HG03354 (cell line): ENCODE results near the gene F7.

ENCODE experiments used
- ATAC-seq: cut with Tn5 transposase; IDR thresholded peaks from one replicate; pipeline ENCODE4 v1.9.1; 2021; ENCODE audit warnings: mild to moderate bottlenecking; ENCODE audit not compliant: unreplicated experiment, poor library complexity, severe bottlenecking

F7 gene

DNA sequence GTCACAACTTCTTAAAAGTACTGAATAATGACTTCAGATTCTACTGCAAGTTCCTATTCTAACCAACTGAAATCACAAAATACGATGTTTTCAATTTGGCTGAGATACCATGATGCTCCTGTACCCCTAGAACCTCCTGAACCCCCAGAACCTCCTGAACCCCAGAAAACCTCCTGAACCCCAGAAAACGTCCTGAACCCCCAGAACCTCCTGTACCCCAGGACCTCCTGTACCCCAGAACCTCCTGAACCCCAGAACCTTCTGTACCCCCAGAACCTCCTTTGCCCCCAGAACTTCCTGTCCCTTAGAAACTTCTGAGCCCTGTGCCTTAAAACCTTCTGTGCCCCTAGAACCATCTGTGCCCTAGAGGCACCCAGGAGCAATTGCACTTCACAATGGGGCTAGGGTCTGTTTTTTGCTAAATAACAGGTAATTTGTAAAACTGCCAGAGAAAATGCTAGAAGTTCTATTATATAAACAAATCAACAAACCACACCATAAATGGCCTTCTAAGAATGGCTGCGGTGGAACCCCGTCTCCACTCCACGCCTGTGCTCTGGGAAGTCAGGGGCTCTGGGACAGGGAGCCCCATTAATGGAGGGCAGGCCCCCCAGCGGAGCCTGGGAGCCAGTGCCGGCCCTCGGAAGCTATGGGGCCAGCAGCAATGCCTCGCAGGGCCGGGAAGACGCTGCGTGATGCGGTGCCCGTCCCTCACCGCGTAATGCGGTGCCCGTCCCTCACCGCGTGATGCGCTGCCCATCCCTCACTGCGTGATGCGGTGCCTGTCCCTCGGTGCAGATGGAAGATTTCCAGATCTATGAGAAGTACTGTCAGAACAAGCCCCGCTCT lies 21.3 kb upstream of the F7 start:
- ATAC-seq = no peak

DNA sequence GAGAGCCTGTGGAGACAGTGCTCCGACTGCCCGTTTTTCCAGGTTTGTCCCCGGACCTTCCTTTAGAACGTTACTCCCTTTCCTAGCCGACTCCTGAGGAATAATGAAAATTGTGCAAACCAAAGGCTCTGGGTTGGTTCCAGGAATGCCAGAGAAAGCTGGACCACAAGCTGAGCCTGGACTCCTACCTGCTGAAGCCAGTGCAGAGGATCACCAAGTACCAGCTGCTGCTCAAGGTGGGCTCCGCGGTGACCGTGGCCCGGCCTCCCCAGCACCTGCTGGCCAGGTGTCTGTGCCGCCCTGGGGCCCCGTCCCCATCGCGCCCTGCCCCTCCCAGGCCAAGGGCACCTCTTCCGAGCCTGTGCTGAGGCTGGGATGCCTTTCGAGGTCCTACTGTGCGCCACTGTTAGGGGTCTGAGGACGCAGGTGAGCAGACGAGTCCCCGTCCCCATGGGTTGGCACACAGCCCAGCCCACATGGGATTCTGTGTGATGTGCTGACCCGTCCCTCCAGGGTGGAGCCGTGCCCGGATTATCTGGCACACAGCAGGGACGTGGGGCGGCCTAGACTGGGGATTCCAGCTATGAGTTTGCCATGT lies 20.5 kb upstream of the F7 start:
- ATAC-seq = no peak

DNA sequence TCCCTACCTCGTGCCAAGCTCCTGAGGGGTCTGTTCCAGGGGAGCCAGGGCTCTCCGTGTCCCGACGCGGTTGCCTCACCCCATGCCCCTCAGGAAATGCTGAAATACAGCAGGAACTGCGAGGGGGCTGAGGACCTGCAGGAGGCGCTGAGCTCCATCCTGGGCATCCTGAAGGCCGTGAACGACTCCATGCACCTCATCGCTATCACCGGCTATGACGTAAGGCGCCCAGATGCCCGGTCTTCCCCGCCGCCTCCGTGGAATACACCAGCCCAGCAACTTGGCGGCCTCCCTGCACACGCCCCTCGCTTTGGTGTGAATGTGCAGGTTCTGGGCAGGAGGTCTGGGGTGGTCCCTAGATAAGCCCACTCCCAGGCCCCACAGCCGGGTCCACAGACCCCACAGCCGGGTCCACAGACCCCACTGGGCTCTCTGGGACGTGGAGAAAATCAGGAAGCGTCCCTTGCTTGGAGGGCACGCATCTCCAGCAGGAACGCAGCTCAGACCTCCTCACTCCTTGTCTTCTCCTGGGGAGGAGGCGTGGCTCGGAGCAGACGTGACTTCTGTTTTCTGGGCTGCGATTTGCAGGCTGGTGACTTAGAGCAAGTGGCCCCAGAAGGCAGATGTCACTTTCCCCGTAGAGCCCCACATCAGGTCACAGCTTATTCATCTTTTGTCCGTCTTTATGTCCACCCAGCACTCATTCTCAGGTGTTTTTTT lies 19.4 kb upstream of the F7 start:
- ATAC-seq = no peak

DNA sequence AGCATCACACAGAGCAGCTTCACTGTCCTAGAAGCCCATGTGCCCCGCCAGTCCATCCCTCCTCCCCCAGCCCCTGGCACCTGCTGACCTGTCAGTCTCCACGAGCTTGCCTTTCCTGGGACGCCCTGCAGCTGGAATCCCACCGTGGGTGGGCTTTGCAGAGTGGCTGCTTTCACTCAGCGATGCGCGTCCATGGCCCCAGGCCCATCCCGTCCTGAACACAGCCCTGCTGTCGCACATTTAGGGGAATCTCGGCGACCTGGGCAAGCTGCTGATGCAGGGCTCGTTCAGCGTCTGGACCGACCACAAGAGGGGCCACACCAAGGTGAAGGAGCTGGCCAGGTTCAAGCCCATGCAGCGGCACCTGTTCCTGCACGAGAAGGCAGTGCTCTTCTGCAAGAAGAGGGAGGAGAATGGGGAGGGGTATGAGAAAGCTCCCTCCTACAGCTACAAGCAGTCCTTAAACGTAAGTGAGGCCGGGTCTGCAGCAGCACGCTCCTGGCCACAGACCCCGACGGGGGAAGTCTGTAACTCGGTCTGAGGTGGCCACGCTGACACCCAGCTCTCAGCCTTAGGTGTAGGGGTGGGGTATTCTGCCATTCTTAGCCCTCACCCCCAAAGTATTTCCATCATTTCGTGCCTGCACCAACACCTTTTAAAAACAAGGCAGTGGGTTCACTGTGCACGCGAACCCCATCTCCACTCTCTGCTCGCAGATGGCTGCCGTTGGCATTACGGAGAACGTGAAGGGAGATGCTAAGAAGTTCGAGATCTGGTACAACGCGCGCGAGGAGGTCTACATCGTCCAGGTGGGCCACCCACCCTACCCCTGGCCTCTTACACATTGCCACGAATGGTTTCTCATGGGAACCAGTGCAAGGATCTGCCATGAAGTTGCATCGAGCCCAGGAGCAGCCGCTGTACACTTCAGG lies 18.3 kb upstream of the F7 start:
- no peak for ATAC-seq

DNA sequence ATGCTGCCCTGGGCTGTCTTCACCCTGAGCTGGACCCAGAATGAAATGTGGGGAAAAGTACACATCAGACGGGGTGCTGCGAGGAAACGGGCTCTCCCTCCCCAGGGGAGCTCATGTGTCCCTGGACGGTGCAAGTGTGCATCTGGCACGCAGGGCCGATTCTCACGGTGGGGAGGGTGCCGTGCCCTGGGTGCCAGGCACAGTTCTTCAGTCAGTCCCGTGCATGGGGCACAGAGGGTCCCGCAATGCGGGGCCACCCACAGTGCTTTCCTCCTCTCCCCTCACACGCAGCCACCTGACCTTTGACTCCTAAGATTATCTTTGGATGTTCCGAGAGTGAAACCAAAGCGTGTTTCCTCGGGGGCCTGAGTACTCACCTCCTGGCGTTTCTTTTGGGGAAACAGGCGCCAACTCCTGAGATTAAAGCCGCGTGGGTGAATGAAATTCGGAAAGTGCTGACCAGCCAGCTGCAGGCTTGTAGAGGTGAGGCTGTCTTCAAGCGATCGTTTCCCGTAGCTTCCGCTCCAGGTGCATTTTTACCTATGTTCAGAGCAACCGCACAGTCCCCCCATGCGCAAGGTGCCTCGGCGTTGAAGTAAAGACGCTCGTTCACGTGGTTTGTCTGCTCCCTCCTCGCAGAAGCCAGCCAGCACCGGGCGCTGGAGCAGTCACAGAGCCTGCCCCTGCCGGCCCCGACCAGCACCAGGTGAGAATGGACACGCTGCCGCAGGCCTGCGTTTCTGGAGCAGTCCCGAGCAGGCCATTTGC lies 17.5 kb upstream of the F7 start:
- no peak for ATAC-seq

DNA sequence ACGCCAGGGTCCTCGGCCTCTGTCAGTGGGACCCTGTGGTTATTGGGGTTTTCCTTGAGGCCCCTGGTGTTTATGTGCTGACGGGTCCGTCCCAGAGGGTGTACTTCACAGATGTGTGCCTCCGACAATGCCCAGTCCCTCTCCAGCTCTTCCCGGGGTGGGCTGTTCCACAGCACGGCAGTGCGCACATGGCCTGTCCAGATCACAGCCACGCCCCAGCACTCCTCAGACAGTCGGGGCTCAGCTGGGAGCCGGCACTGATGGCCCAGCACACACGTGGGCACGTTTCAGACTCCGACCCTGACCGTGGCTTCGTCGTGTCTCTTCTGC lies 16.9 kb upstream of the F7 start:
- ATAC-seq = no peak

DNA sequence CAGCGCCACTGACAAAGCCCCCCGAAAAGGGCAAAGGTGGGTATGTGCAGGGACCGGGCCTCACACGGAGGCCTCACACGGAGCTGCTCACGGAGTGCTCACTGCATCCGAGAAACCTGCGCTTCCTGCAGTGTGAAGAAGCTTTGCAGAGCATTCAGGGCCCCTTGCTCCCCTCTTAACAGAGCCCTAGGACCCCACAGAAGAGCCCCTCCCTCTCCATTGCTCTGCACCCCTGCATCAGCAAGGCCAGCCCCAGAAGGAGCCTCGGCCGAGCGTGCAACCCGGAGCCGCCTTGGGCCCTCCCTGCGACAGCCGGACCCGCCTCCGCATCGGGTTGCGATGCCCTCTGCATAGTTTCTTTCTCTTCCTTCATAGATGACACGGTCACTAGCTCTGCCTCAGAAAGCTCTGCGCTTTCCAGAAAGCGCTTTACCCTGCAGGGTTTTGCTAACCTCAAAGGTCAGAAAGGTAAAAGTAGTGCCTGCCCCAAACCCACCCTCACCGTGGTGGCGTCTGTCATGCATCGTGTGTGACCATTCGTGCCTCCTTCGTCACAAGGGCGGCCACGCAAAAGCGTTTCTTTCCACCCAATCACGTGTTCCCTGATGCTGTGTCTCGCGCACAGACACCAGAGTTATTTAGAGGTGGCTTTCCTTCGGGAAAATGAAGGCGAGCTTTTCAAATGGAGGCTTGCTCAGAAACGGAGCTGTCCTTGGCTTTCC lies 15.7 kb upstream of the F7 start:
- no peak for ATAC-seq

DNA sequence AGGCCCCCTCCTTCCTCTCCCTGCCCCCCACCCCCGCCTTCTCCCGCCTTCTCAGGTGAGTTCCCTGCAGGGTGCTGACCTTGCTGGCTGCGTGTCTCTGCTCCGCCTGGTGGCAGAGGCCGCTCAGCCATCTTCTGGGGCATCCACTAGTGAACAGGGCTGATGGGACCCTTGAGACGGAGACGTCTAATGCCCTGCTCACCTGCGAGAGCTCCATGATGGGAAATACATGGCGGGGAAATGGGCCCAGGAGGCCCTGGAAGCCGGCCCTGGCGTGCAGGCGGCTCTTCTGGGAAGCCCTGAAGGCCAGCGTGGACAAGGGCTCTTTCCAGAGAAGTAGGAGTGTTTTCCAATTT lies 15.2 kb upstream of the F7 start:
- no peak for ATAC-seq

DNA sequence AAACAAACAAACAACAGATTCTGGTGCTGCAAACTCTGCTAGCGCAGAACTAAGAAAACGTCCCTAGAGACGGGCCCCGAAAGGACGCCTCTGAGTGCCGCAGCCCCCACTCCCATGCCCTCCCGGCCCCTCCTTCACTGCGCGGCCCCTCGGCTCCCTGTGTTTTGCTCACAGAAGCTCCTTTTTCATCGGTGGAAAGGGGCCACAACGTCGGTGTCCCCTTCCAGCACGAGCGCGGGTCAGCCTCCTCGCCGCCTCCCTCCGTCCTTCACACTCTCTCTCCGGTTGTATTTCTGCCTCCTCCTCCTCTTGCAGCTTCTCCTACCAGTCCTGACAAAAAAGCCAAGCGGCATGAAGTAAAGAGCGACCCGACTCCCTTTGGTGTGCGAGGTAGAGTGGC lies 14.8 kb upstream of the F7 start:
- no peak for ATAC-seq

DNA sequence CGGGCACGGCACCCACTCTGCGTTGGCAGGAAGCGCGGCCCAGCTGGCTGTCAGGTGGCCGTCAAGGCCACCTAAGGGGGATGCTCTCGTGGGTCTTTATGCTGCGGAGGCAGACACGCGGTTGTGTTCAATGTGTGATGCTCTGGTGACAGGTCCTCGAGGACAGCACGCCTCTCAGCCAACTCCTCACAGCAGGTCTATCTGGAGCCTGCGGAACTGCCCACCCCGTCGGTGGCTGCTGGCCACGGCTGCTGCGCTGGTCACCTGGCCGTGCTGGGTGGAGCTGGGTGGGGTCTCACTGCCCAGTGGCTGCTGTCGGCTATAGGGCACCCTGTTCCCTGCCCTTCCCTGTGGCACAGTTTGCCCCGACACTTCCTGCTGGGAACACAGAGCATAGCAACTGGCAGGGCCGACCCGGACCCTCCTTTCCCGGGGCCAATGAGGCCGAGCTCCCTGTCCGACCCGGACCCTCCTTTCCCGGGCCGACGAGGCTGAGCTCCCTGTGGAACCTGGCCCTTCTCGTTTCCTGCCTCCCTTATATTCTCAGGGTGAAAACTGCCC lies 14.3 kb upstream of the F7 start:
- ATAC-seq = no peak

DNA sequence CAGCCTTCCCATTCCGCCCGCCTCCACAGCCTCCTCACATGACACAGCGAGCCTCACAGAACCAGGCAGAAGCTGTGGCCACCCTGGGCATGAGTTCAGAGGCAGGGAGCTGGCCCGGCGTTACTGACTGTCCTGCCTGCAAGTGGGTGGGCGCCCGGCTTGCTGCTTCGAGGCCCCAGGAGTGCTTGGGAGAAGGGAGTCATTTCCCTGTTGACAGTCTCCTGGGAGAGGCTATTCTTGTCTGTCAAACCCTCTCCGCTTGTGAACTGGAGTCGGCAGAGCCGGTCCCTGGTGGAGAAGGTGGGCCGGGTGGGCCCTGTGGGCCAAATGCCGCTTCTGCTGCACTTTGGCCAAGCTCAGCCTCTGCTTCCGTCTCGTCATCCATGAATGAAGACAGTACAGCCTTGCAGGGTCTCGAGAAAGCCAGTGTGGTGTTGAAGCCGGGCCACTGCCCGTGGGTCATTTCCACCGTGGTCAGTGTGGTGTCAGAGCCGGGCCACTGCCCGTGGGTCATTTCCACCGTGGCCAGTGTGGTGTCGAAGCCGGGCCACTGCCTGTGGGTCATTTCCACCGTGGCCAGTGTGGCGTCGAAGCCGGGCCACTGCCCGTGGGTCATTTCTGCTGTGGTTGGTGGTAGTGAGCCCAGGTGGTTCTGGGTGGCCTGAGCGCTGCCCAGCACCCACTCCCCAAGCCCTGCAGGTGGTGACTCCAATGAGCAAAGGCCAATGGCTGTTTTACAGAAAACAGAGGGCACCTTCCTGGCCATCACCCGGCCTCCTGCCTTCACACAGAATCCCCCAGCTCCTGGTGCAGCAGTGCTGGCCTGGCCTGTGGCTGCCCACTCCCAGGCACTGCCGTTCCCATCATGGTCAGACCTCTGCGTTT lies 13.5 kb upstream of the F7 start:
- no peak for ATAC-seq

DNA sequence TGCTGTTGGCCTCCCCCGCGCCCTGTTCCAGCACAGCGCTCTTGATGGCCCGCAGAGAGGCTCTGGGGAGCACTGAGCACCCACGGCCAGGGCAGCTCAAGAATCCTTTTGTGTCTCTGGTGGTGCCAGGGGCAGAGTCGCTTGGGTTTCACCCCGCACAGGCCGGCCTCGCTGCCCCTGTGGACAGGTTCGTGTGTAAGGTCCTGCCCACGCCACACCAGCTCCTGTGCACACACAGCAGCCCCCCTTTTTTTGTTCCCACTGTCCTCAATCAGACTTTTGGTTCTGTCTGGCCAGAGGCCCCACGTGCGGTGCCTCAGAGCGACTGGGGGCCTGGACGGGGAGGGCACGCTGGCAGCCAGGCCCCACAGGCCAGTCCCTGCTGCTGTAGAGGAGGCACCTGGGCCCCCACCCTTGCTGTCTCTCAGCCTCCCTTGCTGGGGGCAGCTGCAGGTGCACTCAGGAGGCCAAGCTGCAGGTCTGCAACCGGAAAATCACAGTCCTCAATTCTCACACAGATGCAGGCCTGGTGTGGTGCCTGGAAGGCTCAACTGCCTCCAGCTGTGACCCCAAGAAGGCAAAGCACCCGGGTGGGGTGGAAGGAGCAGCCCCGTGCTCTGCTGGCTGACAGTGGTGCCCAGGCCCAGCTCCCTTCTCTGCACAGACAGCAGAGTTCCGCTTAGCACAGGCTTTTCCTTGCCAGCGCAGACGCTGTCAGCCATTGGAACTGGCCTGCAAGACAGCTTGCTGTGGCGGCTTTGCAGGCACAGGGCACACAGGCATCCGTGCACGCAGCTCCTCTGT lies 12.6 kb upstream of the F7 start:
- ATAC-seq = no peak

DNA sequence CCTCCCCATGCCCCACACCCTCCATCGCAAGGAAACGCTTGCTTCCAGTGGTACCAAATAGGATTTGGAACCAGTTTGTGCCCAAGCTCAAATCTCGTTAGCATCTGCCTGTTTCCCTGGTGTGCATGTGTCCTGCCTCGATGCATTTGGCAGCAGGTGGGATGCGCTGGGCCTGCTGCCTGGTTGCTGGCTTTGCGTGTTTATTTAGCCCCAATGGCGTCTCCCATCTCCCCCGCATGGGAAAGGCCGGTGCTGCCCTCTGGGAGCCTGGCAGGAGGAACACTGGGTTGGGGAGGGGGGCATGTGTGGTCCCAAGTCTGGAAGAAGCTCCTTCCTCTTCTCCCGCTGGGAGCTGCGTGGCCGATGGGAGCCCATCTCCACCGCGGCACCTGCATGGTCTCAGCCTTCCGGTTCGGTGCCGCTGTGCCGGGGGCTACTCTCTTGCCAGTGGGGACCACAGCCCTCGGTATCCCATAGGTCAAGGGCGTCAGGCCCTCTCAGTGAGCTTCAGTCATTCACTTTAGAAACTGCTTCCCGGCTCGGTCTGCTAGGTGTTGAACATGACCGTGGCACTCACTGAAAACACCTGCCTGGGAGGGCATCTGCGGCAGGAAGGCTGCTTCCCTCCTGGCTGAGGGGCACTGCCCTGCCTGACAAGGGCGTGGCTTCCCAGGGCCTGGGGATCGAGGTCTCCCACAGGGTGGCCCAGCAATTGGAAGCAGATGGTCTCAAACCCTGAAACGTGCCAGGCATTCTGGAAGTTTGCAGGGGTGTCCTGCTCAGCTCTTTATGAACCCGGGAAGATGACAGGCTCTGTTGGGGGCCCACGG lies 11.8 kb upstream of the F7 start:
- no peak for ATAC-seq

DNA sequence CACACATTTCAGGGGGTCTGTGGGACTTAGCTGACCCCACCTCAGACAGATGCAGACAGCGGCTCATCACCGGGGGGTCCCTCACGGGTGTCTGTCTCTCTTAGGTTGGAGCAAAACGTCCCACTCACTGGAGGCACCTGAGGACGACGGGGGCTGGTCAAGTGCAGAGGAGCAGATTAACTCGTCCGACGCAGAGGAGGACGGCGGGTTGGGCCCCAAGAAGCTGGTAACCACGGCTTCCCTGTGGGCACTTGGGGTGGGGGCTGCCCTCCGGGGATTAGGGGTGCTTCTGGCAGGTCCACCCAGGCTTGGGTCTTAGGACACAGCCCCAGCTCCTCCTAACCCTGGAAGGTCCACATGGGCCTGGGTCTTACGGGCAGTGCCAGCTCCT lies 11.2 kb upstream of the F7 start:
- no peak for ATAC-seq

DNA sequence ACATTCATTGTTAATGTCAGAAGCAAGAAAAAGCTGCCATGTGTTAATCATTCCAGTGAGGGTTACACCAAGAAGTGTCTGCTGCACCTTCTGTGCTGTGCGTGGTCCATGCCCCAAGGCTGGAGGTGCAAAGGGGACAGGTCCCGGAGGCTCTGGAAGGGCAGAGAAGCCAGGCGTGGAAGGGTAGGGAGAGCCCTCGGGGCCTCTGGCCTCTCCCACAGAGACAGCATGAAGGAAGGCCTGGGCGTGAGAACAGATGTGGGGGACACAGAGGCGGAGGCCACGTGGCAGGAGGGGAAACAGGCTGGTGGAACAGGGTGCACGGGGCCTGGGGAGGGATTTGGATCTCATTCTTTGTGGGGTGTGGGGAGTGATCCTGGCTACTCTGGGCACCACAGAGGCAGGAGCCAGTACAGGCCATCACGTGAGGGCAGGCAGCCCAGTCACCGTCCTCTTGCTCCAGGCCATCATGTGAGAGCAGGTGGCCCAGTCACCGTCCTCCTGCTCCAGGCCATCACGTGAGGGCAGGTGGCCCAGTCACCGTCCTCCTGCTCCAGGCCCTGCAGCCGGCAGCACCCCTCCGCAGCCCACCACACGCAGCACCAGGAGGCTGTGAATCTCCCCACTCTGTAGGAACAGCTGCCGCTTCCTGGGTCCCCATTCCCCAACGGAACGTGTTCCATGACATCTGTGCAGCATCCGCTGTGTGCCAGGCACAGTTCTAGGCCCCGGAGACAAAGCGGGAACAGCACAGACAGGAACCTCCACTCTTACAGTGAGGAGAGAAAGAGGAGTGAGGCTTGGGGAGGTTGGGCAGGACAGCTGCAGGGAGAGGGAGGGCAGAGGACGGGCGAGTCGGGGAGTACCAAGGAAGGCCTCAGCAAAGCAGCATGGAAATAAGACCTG lies 10.2 kb upstream of the F7 start:
- no peak for ATAC-seq
